AG04450 (cell line): Measurements from ENCODE around the gene PPP2R5E. TPM values are rescaled to one million over a fixed set of nuclear protein-coding genes. Genes with fewer than 3 reads are reported as not detected.
A peak's percentile ranks its signal among the peaks of the same experiment; 100 is the strongest.

Experiments
- CTCF ChIA-PET: fragments of 300-600, 350-600 bp; formaldehyde crosslinking; extraction: SDS; loops from one replicate; lab custom pipeline; 2022; ENCODE audit warnings: antibody characterized with exemption, inconsistent platforms; lab: Charles Lee
- POLR2A ChIA-PET: fragments of 350-600 bp; formaldehyde crosslinking; extraction: SDS; loops from one replicate; lab custom pipeline; 2021; ENCODE audit warnings: antibody characterized with exemption, inconsistent platforms; lab: Yijun Ruan, JAX
- DNase-seq: peaks from one replicate; pipeline ENCODE4 v3.0.0-alpha.2; 2011; ENCODE audit warnings: low read depth, low spot score
- H3K27ac ChIP-seq: one replicate; pipeline ENCODE4 v1.5.1; 2012; ENCODE audit warnings: low read depth, low read length, control low read depth
- H3K27me3 ChIP-seq: one replicate; pipeline ENCODE4 v1.6.0; 2012; ENCODE audit warnings: low read length; ENCODE audit not compliant: control insufficient read depth, insufficient read depth
- H3K4me3 ChIP-seq: 2 replicates; pipeline ENCODE4 v1.5.1; 2011; ENCODE audit warnings: mild to moderate bottlenecking, low read depth, low read length, control low read depth
- H3K9me3 ChIP-seq: 2 replicates; pipeline ENCODE4 v1.5.1; 2012; ENCODE audit warnings: low read length; ENCODE audit not compliant: control insufficient read depth, insufficient read depth
- polyA plus RNA-seq: library from polyadenylated mRNA; depleted of rRNA; stranded (reverse); fragments of >200 nt; gene quantifications from 2 replicates; pipeline ENCODE4 v1.2.3, GENCODE V29; 2011
- TF ChIP-seq, protein P1 (sequence below): IDR thresholded peaks from 2 replicates; pipeline ENCODE4 v1.5.1; 2011; ENCODE audit warnings: low read depth, low read length, control low read depth, inconsistent platforms

PPP2R5E gene
- polyA plus RNA-seq, 1 experiment: 20.3 TPM

DNA sequence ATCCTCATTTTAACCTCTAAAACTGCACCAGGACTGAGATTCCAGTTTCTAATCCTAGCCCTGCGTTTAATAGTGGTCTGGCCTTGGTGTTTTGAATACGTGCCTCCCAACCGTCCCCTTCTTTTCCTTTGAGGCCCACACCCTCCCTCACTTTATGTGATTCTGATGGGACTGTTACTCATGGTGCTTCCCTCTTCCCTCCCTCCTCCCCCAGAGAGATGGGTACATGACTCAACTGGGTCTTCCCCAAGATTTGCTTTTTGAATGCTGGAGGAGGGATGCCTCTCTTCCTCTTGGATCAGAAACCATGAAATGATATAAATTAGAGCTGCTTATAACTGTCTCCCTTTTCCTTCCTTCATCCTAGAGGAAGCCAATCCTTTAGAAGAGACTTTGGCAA, 8.2 kb upstream of the PPP2R5E start:
- CTCF ChIA-PET: interaction anchor here (0.6 kb wide), 1 partner anchor 269 kb away, joined by 12 read pairs; no protein-coding TSS in a partner anchor
- no peak overlapping the region for H3K4me3 ChIP-seq
- H3K27ac ChIP-seq: no peak overlapping the region
- POLR2A ChIA-PET: no interaction called here
- TF ChIP-seq, protein P1, sequence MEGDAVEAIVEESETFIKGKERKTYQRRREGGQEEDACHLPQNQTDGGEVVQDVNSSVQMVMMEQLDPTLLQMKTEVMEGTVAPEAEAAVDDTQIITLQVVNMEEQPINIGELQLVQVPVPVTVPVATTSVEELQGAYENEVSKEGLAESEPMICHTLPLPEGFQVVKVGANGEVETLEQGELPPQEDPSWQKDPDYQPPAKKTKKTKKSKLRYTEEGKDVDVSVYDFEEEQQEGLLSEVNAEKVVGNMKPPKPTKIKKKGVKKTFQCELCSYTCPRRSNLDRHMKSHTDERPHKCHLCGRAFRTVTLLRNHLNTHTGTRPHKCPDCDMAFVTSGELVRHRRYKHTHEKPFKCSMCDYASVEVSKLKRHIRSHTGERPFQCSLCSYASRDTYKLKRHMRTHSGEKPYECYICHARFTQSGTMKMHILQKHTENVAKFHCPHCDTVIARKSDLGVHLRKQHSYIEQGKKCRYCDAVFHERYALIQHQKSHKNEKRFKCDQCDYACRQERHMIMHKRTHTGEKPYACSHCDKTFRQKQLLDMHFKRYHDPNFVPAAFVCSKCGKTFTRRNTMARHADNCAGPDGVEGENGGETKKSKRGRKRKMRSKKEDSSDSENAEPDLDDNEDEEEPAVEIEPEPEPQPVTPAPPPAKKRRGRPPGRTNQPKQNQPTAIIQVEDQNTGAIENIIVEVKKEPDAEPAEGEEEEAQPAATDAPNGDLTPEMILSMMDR: no peak
- no peaks in the 10 kb centered on the region for H3K27me3 ChIP-seq
- DNase-seq: no peak
- H3K9me3 ChIP-seq: no peaks in the 10 kb centered on the region

DNA sequence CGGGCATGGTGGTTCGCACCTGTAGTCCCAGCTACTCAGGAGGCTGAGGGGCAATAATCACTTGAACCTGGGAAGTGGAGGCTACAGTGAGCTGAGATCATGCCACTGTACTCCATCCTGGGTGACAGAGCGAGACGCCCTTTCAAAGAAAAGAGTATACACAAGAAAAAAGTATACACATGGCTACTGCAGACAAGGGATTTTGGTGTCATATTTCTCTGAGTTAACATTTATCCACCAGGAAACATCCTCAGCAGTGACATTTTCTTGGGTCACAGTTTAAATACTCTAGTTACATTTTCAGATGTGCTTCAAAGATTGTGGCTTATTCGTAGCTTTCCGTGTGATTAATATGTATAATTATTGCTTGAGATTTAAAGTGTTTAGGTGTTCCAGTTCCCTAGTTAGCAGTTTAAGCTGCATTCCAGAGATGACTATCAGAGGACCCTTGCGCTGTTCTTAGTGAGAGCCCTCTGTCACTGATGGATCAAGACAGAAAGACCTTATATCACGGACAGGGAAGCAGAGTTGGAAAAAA, 4.7 kb upstream of the PPP2R5E start:
- no peaks in the 10 kb centered on the region for H3K9me3 ChIP-seq
- no peaks in the 10 kb centered on the region for H3K27me3 ChIP-seq
- CTCF ChIA-PET: interaction anchor here (2.0 kb wide), 1 partner anchor 159 kb away, joined by 6 read pairs; no protein-coding TSS in a partner anchor
- no peak for DNase-seq
- TF ChIP-seq, protein P1: no peak
- POLR2A ChIA-PET: no interaction called here
- no peak overlapping the region for H3K27ac ChIP-seq
- no peak overlapping the region for H3K4me3 ChIP-seq

DNA sequence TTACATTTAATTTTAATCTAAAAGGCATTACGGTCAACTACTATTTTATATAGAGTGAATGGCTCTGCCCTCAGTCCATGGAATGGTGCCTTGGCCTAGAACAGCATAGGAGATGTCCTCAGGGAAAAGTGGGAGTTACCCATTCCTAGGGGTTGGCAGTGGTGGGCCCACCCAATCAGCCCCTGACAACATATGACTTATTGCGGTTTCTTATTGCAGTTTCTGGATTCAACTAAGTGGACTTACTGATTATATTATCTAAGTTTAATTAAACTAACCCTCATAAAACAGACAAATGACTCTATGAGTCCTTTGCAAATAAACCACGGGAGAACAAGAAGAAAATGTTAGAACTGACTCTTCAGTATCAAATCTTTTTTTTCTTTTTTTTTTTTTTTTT, 2.3 kb upstream of the PPP2R5E start:
- Histone ChIP-seq H3K27ac (no peak overlapping the region), H3K4me3 (no peak overlapping the region), H3K27me3 (no peaks in the 10 kb centered on the region), H3K9me3 (no peaks in the 10 kb centered on the region)
- ChIA-PET CTCF (interaction anchor here (0.5 kb wide), 1 partner anchor 156 kb away, joined by 3 read pairs; no protein-coding TSS in a partner anchor), POLR2A (no interaction called here)
- no peak for DNase-seq
- TF ChIP-seq, protein P1: no peak

DNA sequence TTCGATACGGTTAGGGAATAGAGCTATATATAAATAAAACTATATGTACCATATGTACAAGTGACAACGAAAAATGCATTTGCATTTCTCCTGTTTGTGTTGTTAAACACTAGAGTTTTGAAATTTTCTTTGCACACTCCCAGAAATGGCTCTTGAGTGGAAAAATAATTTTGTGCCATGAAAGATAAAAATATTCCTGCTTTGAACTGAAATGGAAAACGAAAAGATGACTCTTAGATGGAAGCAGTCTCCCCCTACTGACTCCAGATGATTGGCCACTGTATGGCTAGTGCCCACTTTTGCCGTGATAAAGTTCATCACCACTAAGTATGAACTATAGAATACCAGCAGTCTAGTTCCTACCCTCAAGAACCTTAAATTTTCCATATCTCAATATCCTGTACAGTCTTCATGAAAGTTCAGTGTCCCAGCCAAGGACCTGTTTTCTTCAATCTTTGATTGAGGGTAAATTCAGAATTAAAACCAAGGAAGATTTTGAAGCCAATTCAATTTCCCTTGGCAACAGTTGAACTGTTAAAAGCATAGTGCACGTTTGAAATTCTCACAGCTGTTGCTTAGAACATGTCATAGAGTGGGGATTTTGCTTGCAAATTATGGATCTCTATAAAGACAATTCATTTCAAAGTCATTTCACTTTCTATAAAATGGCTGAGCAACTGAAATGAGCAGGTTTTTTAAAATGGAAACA, 1.6 kb upstream of the PPP2R5E start:
- ChIA-PET POLR2A (interaction anchor here (0.5 kb wide), 1 partner anchor 224 kb away, joined by 3 read pairs; no protein-coding TSS in a partner anchor), CTCF (interaction anchor here (0.5 to 2.5 kb wide), 9 partner anchors 13 to 156 kb away, joined by 3 to 35 read pairs (median 3); no protein-coding TSS in a partner anchor)
- TF ChIP-seq, protein P1: peak; percentile 76
- Histone ChIP-seq H3K27me3 (no peaks in the 10 kb centered on the region), H3K4me3 (peak overlapping the region; percentile 89), H3K27ac (no peak overlapping the region), H3K9me3 (no peaks in the 10 kb centered on the region)
- no peak for DNase-seq
